Smooth muscle cell of the brain vasculature (primary cell): ENCODE results near the gene MST1.
"Not testable (repeated sequence)": the region's sequence is repeated elsewhere in the genome, so short reads cannot be mapped to it uniquely, and the experiment has no call there.

Experiments used
- DNase-seq: peaks from one replicate; pipeline ENCODE4 v3.0.0-alpha.2; 2012; ENCODE audit warnings: low read depth, low spot score

MST1 gene

GRCh38 chr3:49700453-49701128 lies 11.3 kb upstream of the MST1 start:
- DNase-seq = no peak

- no peak for DNase-seq
Measured at GRCh38 chr3:49700014-49700413, 10.7 kb upstream of the MST1 start.

- DNase-seq = no peak
Measured at GRCh38 chr3:49699281-49699979, 10.2 kb upstream of the MST1 start.

DNA sequence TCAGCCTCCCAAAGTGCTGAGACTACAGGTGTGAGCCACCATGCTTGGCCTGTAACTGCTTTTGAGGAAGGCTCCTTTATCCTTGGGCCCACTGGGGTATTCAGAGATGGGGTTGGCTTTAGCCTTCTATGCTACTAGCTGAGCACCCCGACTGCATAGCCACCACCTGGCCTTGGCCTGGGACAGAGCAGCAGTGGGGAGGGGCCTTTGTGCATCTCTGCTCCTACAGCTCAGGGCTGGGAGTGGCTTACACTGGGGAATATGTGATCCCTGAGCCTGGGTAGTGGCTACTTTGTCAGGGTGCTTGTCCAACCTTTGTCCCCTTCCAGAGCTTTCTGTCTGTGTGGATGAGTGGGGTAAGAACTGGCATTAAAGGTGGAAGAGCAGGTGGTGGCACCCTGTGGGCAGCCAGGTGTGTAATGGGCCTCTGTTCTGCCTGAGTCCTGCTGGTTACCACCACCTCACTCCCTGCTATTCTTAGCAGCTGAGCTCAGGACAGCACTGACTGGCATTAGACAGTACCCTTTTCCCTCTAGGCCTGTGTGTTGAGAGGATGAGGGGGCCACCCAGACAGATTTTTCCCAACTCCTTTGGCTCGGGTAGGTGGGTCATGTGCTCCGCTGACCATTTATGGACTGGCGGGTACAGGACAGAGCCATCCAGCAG lies 6.2 kb upstream of the MST1 start:
- DNase-seq = not testable (repeated sequence)

DNA sequence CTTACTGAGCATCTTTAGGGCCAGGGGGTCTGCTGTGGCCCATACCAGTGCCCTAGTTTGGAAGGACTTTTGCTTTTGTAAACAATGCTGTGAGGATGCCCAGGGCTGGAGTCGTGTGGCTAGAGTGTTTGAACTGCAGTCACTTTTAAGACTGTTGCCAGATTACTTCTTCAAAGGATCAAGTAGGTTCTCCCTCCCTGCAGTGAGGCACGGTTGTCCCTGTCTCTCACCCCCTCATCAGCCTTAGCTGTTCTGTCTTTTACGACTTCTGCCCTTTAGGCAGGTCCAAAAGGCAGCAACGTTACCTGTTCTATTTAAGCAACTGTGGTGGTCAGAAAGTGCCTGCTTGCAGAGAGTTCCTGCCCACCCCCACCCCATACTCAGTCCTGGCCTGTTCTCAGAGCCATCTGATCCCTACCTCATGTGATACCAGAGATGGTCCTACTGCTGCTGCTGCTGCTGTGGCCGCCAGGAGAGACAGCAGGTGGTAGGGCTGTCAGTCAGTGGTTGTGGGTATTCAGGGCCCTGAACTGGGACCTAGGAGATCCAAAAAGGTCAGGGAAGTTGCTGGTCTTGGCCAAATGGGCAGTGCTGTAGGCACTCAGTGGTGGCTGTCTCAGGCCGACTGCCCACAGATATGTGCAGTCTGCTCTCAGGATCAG lies 5.3 kb upstream of the MST1 start:
- DNase-seq = not testable (repeated sequence)

- not testable (repeated sequence) for DNase-seq
Measured at GRCh38 chr3:49691481-49691880, 2.2 kb upstream of the MST1 start.

DNA sequence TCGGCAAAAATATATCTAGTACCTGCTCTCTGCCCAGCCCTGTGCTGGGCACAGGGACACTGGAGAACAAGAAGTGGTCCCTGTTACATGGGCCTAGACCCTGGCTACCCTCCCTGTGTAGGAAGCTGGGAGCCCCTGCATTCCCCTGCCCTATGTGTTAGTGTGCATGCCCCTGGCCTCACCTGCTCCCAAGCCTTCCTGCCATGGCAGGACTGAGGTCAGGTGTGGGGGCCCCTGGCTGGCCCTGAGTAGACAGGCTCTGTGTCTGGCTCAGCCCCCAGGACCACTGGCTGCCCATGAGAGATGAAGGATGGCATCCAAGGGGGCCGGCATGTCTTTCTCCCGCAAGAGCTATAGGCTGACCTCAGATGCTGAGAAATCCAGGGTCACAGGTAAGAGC lies 1.6 kb upstream of the MST1 start:
- not testable (repeated sequence) for DNase-seq

DNA sequence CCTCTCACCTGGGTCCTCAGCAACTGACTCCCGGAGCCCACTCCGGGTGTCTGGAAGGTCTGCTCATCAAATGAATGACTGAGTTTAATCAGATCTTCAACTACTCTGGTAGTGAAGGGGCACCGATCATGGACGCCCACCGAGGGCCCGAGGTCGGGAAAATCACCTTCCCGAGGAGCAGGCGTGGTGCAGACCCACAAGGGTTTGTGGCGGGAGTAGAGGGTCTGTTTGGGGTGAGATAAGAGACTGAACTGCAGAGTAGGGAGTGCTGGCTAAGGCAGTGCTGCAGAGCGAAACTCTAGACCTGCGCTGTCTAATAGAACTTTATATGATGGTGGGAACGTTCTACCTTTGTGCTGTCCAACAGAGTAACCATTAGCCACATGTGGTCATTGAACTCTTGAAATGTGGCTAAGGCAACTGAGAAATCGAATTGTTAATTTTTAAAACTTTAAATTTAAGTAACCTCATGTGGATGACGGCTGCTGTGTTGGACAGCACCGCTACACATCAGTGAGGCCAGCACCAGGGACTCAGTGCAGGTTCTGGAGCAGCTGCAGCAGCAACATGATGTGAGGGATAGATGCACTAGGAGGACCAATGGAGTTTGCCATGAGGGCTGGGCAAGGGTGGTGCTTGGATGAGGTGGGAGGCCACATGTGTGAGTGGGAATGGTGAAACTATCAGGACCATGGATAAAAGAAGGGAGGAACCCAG lies 792 bp upstream of the MST1 start:
- not testable (repeated sequence) for DNase-seq

GRCh38 chr3:49688338-49689045 lies 782 bp downstream of the MST1 start:
- DNase-seq = not testable (repeated sequence)

GRCh38 chr3:49687424-49687795 lies 1.9 kb downstream of the MST1 start:
- DNase-seq = not testable (repeated sequence)

DNA sequence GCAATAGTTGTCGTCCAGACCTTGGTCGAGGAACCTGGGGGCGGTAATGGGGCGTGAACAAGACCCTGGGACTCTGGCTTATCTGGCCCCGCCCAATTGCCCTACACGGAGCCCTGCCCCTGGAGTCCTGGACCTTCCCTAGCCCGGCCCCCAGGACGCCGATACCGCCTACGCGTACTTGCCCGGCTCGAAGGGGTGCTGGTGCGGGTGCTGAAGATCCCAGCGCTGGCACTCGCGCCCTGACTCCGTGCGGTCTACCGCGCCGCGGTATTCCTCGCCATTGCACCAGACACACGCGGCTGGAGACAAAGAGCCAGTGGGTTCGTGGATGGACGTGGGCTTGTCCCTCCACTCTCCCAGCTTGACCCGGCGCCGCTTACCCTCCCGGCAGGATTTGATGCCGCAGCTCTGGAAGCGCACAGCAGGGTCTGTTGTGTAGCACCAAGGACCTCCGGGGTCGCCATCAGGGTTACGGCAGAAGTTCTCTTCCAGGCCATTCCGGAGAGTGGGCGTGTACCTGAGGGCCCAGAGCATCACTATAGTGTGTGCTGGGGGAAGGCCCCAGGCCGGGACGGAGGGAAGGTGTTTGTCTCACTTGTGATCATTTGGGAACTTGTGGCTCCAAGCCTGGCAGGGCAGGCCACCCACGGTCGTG lies 2.4 kb downstream of the MST1 start:
- DNase-seq = not testable (repeated sequence)

DNA sequence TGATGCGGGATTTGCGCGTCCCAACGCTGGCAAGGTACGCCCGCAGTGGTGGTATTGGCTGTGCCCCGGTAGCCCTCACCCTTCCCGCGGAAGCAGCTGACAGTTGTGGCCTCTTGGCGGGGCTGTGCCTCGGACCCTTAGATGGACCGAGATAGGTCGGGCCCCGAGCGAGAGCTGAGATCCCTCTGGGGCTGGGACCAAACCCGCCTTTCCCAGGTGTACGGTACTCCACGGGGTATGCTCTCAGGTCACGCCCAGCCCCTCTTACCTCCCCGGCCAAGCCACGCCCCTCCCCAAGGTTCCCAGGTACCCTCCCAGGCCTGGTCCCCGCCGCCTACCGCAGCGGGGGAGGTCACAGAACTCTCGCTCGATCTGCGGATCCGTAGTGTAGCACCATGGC lies 2.9 kb downstream of the MST1 start:
- DNase-seq = not testable (repeated sequence)

DNA sequence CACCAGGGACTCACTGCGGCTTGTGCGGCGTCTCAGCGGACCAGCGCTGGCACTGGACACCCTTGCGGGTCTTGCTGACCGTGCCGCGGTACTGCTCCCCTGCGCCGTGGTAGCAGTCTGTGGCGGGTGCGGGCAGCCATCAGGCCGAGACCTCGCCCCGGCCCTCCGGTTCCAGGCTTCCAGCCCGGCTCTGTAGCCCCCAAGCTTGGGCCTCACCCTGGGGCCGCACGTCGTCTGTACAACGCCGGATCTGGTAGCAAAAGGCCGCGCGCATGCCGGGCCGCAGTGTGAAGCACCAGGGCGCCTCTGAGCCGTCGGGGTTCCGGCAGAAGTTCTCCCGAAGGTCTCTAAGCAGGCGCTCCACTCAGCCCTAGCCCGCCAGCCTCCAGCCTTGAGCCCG lies 3.4 kb downstream of the MST1 start:
- not testable (repeated sequence) for DNase-seq

GRCh38 chr3:49685103-49685502 lies 4.2 kb downstream of the MST1 start:
- DNase-seq = not testable (repeated sequence)

GRCh38 chr3:49684453-49684852 lies 4.8 kb downstream of the MST1 start:
- not testable (repeated sequence) for DNase-seq

DNA sequence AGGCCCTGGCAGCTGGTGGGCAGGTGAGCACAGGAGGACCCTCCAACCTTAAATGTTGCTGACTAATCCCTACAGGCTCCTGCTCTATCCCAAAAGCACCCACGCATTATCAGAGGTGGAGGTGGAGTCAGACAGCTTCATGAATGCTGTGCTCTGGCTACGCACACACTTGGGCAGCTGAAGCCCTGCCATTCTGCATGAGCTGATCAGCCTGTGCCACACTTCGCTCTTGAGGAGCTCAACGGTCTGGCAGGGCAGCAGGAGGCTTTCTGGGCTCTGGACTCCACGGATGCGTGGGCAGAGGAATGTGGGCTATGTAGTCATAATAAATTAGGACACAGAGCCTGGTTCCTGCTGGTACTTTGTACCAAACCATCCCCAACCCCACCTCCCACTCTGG lies 6.1 kb downstream of the MST1 start:
- DNase-seq = no peak

GRCh38 chr3:49681543-49681942 lies 7.7 kb downstream of the MST1 start:
- no peak for DNase-seq

GRCh38 chr3:49681232-49681522 lies 8.1 kb downstream of the MST1 start:
- DNase-seq = no peak

GRCh38 chr3:49680493-49681231 lies 8.6 kb downstream of the MST1 start:
- no peak for DNase-seq

- no peak for DNase-seq
Measured at GRCh38 chr3:49675912-49676311, 13.4 kb downstream of the MST1 start.
